AML-193 (cell line): ENCODE data around the gene EIPR1.

Source experiments
- DNase-seq, 2 experiments: peaks; one replicate each; lab custom pipeline; 2025; lab: John Stamatoyannopoulos, UW

The EIPR1 gene

DNA sequence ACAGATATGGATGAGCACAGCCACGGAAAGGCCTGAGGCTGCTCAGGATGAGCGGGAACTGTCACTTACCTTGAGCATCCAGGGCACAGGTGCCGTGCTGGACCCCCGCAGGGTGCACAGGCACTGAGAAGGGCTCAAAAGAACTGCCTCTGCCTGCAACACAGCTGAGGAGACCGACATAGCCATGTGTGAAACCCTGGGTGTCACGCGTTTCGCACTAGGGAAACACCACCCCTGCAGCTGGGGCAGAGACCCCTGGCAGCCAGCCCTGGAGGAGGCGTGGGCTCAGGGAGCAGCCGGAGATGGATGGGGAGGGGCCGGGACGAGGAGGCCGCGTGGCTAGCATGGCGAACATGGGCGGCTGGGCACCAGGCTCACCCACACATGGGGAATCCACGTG is 228.9 kb downstream of the EIPR1 start:
- no peak for DNase-seq

DNA sequence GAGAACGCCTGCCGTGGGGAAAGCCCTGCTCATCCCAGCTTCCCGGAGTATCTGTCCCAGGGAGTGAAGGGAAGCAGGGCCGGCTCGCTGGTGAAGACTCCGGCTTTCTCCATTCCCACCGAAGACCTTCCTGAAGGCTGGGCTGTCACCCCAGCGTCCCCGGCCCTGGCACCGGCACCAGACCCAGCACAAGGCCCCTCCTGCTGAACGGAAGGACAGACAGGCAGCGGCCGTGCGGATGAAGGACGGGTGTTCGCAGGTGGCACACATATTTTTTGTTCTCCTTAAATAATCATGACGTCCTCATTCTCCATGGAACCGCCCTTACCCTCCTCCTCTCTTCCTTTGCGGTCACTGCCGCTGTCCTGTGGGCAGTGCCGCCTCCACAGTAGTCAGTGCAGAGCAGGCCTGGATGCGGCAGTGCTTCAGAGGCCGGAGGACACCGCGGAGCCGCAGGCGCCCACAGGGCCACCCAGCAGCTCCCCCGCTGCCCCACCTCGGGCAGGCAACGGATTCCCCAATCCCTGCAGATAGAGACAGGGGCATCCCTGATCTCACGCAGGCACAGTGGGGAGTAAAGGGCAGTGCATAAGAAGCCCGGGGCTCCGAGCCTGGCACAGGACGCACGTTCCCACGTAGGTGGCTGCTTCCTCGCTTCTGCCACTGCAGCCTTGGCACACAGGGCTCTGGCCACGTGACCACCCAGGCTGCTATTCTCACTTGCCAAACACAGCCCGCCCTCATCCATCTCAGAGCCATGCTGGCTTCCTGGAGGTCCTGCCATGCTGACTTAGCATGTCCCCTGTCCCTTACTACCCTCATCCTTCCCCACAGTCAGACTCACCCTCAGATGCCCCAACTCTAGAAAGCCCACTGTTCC is 229.7 kb downstream of the EIPR1 start:
- DNase-seq: no peak

DNA sequence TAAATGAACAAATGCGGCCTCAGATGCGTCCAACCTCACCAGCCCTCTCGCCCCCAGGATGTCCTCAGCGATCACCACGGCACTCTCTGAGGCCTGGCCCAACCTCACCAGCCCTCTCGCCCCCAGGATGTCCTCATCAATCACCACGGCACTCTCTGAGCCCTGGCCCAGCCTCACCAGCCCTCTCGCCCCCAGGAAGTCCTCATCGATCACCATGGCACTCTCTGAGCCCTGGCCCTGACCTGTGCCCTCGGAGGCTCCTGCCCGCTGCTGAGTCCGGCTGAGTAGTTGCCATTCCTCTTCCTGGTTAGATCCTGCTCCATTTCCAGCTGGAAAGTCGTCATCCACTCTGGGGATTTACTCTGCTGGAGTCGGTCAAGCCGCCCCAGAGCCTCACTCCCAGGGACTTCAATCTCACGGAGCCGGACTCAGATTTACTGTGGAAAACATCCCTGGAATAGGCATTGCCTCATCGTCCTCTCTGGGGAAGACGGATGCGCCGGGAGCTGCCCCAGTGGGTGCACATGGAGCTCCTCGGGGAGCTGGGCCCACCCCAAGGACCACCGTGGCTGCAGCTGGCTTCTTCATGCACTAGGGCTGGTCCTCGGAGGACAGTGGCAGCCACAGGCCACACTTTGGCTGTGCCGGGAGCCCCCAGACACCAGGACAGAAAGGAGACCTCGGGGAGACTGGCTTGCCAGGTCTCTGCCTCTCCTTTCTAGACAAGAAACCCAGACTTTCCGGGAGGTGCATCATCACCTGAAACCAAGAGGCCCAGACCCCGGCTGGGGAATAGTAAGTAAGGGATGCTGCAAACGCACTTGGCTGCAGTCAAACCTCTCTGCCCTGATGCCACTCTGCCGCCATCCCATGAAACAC is 230.6 kb downstream of the EIPR1 start:
- no peak for DNase-seq

DNA sequence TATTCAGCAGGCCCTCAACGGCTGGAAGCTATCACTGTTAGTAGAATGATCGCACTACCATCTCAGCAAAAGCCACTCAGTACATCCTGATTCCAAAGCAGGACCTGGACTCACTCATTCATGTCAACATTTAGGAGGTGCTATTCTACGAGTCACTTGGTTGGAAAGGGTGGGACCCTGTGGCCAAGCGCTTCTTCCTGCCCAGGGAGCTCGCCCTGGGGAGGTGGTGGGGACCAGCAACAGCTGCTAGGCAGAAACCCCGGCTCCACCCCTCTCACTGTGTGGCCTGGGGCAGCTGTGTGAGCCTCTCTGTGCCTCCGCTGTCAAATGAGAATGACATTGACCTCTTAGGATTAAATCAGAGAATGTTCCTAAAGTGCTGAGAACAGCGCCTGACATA is 231.4 kb downstream of the EIPR1 start:
- no peak for DNase-seq

DNA sequence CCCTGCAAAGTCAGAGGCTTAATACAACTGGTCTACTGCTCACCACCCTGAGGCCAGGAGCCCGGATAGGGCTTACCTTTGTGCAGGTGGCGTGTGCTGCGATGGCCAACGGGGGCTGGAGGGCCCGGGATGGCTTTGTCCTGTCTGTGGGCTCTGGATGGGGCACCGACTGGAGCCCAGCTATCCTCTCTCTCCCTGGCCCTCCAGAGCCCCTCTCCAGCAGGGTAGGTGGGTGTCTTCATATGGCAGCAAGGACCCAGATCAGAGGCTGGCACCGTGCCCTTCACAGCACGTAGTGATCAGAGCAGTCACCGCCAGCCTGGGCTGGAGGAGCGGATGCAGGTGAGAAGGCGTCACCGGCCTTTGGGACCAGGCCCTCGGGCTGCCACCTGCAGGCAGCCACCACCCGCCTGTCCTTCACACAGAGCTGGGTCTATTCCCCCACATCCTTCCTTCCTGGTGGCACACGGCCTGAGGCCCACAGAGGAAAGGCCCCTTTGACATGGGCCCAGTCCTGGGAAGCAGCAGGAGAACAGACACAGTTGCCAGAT is 232.1 kb downstream of the EIPR1 start:
- no peak for DNase-seq

DNA sequence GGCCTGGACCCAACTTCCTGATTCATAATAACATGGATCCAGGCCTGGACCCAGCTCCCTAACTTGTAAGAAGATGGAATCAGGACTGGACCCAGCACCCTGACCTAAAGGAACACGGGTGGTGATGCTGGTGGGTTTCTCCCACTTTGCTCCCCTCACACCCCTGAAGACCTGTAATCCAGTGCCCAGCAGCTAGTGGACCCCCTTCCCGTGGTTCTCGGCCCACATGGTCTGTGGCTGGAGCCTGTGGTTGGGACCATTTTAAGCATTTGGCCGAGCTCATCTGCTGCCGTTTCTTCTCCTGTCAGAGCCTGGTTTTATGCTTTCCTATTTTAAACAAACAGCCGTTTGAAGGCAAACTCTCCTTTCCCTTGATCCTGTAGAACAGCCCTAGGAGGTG is 232.8 kb downstream of the EIPR1 start:
- no peak for DNase-seq

DNA sequence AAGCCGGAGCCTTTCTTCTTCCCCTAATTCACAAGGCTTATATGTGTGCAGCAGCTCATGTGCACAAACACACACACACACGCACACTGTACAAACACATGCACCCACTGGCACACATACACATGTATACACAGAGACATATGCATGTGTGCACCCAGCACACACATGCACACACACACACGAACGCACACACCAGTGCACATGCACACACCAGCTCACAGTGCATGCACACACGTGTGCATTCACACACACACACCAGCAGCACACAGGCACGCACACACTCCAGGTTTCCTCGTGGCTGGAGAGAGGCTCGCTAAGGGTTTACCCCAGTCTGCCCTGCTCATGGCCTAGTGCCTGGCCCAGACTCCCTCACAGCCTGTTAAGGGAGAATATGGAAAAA is 234.0 kb downstream of the EIPR1 start:
- no peak for DNase-seq

DNA sequence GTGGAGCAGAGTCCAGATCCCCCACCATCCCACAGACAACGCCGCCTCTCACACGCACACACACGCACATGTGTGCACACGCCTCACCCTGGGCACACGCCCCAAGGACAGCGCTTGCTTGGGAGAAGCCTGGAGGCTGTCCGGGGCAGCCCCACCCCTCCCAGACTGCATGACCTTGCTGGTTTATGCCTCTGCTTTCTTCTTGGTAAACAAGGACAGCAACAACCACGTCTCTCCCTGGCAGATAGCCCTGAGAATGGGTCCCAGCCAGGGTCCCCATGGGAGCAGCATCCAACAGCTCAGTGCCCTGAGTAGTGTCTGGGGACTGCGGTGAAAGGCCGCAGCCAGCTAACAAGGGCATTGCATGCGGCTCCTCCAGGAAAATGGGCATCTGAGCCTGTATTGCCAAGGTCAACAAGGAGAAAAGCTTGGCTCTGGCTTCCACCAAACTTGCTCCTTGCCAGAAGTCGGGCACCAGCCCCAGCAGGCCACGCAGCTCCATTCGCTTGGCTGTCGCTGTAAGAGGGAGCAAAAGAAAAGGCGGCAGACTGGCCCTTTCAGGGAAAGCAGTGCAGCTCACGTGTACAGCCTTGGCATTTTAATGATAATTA is 234.6 kb downstream of the EIPR1 start:
- no peak for DNase-seq

DNA sequence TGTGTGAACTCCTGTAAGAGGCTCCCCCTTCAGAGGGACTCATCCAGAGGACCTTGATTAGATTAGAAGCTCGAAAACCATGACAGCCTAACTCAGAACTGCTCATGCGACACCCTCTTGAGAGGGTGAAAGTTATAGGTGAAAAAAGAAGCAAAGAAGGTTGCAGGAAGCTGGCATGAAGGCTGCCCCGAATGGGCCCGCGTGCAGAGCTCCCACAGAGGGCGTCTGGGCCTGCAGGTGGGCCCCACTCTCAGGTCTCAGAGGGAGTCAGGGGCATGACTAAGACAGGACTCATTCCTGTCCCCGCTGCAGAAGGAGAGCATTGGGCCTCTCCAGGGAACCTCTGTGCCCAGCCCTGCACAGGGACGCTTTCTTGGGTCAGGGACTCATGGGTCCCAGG is 235.4 kb downstream of the EIPR1 start:
- no peak for DNase-seq

DNA sequence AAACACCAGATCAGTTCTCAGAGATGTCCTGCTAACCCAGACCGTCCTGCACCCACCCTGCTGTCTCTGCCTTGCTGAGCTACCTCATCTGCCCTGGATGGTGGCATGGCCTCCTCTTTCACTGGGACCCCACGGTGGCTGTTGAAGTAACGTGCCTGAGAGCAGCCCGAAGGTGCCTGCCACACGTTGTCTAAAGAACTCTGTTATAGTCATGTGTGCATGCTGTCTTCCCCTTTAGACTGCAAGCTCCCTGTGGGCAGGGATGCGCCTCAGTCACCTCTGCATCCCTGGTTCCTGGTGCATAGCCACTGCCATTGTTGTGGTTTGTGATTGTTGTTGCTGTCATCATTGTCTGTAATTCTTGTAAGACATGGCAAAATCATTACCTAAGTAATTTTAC is 235.9 kb downstream of the EIPR1 start:
- DNase-seq: no peak

DNA sequence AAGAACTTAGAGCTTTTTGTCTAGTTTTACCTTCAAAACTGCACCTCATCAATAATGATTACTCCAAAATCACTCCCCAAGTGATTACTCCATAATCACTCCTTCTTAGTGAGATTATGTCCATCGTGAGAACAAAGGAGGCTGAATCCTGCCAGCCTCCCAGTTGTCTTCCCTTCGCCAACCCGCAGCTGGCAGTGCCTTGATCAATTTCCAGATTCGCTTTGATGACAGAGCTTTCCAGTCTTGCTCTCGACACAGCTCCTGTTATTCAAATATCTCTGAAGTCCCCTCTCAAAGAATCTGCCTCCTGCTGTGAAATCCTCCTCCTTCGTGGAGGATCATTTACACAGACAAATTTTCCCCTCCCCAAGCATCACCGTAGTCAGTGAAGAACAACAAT is 237.7 kb downstream of the EIPR1 start:
- DNase-seq: no peak
